ENCODE results near the gene CASKIN2.

Gene CASKIN2

DNA sequence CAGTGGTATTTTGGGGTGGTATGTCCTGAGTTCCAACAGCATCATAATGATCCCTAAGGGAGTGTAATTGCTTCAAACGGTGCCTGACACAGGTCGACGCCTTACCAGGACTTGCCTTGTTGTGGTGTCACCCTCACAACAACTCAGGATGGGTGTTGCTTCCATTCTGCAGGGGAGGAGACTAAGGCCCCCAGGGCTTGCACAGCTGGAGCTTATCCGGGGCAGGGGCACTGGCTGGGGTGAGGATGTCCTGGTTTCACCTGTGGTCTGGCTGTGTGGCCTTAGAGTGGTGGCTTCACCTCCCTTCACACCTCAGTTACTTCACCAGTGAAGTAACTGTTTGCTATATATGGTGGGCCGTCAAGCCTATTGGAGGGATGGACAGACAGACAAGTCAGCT lies 33.5 kb upstream of the CASKIN2 start:
- no peak for DNase-seq (ENCODE audit: low spot score)

DNA sequence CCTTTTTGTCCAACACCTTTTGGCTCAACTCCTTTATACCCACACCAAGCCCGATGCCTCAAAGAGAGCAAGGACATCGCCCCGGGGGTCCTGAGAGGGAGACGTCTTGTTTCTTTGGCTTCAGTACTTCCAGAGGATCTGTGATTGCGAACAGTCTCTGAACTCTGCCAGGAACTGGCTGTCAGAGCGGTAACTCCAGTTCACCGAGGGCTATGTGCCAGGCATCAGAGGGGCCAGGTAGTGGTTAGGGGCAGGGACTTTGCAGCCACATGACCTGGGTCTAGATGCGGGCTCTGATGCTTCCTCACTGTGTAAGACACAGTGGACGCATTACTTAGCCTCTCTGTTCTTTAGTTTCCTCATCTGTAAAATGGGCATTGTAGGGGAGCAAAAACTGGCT lies 31.8 kb upstream of the CASKIN2 start:
- DNase-seq (ENCODE audit: low spot score), result no peak

DNA sequence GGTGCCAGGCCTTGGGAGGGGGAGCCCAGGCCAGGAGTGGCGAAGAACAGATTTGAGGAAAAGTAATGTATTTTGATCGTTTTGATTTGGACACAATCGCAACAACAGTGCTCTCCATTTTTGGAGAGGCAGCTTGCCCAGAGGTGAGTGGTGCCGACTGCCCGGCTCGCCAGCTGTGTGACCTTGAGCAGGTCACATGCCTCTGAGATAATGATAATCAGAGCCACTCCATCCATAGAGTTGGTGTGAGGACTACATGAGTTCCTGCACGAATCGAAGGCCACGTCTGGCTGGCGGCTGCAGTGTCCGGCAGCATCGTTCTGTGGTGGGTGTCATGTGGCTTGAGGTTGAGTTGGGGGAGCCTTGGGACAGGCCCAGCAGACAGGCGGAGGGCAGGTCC lies 30.8 kb upstream of the CASKIN2 start:
- no peak for DNase-seq (ENCODE audit: low spot score)

DNA sequence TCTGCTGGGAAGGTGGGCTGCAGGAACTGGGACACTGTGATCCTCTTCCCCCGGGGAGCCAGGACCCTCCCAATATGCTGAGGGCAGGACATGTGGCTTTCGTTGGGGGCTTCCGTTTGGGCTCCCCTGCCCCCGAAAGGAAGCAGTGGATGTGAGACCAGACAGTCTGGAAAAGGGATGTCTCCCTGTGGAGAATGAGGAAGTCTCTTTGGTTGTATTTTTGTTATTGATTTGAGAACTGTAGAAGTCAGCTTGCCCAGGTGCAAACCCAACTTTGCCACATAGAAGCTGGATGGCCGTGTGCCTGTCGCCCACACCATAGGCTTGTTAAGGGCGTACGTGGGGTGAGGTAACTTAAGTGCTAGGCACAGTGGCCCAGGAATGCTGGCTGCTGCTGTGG lies 28.9 kb upstream of the CASKIN2 start:
- no peak for DNase-seq (ENCODE audit: low spot score)

DNA sequence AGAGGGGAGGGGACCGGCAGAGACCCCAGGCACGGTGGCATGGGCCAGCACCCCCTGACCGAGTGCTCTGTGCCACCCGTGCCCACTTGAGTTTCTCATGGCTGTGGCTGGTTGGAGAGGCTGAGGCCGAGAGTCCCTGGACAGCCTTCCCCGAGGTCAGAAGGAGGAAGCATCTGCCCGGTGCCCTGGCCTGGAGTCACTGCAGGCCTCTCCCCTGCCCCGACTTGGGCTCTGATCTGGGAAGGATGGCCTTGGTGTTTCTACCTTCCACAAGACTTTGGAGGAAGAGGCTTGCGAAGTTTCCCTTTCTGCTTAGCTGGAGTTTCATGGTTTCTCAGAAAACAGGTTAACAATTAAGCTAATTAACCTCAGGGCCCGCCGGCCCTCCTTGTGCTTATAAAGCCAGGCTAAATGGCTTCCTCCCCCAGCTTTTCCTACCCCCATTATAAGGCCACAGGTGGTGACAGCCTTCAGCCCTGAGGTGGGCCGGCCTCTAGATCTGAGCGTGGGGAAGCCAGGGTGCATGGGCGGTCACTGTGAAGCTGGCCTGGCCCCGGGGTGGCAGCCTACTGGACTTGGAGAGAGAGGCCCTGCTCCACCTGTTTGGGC lies 27.5 kb upstream of the CASKIN2 start:
- DNase-seq (ENCODE audit: low spot score), result no peak

DNA sequence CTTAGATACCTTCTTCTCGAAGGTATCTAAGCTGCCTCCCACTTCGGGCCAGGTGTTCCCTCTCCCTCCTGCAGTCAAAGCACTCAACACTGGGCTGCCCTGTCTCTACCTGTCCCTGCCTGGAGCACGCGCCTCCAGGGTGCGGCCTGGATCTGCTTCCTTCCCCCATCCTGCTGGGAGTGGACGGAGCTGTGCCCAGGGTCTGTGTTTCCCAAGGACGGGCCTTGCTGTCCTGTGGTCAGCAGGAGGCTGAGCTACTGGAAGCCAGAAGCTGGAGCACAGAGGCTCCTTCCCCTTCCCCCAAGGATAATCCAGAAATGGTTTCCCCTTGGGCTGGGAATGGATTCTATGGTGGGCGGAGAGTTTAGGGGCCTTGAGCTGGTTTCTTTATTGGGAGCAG lies 26.9 kb upstream of the CASKIN2 start:
- no peak for DNase-seq (ENCODE audit: low spot score)

DNA sequence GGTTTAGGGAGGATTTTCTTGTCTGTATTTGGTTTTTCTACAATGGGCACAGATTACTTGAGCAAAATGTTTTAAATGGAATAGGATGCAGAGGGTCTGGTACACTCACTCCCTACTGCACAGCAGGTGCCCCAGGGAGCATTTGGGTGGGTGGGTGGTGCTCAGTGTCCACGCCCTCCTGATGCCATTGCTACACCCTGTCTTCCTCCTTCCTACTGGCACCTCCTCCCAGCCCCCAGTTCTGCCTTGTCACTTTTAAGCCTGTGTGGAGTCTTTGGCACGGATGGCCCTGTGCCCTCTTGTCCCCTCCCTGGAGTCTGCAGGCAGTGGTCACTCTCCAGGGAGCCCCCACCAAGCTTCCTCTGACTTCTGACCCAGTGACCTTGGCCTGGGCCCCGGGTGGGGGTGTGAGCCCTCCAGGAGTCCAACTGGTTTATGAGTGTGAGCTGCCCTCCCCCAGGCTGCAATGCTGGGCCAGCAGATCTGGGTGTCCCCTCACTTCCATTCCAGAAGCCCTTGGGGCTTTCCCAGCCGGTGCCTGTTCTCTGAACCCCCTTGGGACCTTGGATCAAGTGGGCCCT lies 25.7 kb upstream of the CASKIN2 start:
- no peak for DNase-seq (ENCODE audit: low spot score)

DNA sequence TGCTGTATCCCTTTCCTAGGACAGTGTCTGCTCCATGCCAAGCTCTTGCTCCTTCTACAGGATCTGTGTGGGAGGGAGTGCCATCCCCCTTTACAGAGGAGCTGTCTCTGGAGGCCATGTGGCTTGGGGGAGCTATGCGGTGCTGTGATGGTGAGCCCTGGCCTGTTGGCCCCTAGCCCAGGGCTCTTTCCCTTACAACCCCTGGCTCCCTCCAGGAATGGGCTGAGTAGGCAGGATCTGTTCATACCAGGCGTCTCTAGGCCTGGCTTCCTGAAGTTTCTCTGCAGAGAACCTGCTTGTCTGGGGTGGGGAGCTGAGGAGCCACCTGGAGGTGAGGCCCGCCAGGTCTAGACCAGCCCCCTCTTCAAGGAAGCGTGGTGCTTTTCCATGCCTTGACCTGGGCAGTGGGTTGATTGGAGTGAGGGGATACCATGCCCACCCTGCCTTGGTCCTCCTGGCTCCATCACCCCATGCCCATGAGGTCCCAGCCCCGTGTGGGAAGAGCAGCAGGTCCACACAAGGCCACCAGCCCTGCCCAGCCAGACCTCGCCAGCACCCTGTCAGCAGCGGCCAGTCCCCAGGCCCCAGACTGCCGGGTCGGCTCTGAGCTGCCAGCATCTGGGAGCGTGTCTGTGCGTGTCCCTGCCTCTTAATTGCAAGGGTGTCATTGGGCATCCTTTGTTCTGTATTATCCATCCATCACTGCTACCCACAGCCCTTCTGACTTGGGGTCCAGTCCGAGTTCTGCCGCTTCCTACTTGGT lies 24.8 kb upstream of the CASKIN2 start:
- no peak for DNase-seq (ENCODE audit: low spot score)

DNA sequence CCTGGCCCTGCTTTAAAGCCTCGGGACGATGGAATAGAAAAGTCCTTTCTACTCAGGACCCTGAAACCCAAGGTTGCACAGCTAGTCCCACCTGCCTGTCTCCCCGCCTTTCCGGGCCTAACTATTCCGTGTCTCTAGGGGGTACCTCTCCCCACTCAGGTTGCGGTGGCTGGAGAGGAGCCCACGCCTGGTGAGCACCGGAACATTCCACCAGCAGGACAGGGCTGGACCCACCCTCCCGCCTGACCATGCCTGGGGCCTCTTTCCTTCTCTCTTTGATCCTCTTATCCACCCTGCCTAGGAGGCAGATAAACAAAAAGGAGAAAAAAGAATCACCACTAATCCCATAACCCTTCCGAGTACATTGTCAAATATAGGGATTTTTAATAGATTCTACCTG lies 21.0 kb upstream of the CASKIN2 start:
- no peak for DNase-seq (ENCODE audit: low spot score)

DNA sequence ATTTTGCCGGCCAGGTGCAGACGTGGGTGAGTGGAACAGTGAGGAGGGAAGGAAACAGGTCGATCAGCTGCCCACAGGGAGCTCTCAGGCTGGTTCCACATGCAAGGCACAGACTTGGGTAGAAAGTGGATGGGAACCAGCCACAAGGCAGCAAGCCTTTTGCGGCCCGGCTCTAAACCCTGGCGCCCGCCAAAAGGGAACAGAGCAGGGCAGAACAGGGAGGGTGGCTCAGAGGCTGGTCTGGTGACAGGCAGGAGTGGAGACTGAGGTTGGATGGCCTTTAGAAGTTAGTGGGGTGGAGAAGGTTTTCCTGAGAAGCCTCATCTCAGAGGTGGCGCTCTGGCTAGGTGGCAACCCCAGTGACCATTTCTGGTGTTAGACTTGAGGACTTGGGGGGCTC lies 20.5 kb upstream of the CASKIN2 start:
- DNase-seq (ENCODE audit: low spot score), result no peak

DNA sequence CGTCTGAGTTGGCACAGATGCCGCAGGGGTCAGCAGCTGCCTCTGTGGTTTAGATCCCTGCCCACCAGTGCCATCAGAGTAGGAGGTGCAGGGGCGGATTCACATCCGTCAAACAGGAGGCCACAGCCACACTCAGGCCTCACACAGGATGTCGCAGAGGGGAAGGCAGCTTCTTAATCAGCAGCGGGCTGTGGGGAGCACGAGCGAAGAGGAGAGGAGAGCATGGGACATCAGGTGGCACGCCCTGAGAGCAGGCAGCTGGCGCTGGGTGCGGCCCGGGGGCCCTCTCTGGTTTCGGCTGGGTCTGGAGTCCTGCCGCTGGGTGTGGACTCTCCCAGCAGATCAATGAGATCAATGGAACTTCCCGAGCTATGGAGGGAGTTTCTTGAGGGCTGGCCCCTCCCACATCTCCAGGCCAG lies 19.8 kb upstream of the CASKIN2 start:
- DNase-seq (ENCODE audit: low spot score), result no peak

DNA sequence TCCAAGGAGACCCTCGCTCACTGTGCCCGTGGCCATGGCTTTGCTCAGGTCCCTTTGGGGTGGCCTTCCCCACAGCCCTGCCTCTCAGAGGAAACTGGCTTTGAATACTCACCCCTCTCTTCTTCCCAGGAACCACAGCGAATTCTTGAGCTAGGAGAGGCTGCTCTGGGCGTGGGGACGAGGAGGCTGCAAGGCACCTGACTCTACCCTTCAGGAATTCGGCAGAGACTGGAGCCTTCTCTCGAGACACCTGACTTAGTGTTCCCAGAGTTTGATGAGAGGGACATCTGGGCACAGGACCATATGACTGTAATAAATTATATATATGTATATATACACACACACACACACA lies 16.4 kb upstream of the CASKIN2 start:
- no peak for DNase-seq (ENCODE audit: low spot score)

DNA sequence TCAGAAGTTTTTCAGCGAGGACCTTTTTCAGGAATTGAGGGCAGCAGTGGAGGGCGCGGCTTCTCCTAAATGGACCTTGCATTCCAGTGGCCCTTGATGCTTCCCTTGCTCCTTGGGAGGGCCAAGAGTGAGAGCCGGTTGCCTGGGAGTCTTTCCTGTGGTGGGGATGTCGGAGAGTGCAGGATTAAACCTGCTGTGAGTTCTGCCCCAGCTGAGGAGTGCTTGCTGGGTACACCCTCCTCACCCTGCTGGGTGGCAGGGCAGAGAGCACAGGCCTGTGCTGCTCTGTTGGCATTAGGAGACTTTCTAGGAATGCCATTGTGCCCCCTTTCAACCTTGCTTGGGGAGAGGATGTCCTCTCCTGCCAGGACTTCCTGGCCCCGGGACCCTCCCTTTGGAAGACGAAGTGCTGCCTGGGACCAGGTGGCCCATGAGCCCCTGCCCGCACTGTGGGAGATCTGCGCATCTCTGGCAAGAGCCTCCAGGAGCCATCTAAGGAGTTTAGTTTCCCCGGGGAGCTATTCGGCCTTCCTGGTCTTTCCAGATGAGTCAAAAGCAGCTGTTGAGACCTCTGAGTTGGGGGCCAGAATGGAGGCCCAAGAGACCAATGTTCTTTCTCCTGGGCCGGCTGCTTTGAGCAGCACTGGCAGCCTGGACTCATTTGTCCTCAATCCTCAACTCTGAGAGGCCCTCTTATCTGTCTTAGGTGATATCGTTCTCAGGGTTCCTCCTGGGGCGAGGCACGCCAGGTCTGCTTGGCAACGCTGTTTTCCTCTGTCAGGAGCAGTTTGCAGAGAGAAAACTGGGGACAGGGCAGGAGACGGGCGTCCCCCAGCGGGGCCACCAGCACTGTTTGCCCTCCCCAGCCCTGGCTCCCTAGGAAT lies 15.7 kb upstream of the CASKIN2 start:
- no peak for DNase-seq (ENCODE audit: low spot score)

DNA sequence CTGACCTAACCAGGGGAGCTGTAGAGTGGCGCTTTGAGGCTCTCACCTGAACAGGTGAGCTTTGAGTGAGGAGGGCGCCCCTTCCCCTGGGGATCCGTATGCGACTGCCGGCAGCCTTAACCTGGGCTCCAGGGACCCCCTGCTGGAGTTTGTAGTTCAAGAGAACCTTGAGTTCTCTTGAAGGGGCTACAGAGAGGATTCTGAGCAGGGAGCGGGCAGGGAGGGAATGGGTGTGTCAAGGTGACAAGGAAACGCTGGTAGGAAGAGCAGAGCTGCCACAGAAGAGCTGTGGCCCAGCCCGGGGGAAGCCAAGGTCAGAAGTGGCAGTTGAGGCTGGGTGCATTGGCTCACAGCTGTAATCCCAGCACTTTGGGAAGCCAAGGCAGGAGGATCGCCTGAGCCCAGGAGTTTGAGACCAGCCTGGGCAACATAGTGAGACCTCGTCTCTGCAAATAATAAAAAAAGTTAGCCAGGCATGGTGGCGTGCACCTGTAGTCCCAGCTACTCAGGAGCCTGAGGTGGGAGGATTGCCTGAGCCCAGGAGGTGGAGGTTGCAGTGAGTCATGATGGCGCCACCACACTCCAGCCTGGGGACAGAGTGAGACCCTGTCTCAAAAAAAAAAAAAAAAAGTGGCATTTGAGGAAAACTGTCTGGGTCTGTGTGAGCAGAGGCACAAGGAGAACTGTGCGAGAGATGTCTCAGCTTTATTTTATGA lies 11.4 kb upstream of the CASKIN2 start:
- no peak for DNase-seq (ENCODE audit: low spot score)

DNA sequence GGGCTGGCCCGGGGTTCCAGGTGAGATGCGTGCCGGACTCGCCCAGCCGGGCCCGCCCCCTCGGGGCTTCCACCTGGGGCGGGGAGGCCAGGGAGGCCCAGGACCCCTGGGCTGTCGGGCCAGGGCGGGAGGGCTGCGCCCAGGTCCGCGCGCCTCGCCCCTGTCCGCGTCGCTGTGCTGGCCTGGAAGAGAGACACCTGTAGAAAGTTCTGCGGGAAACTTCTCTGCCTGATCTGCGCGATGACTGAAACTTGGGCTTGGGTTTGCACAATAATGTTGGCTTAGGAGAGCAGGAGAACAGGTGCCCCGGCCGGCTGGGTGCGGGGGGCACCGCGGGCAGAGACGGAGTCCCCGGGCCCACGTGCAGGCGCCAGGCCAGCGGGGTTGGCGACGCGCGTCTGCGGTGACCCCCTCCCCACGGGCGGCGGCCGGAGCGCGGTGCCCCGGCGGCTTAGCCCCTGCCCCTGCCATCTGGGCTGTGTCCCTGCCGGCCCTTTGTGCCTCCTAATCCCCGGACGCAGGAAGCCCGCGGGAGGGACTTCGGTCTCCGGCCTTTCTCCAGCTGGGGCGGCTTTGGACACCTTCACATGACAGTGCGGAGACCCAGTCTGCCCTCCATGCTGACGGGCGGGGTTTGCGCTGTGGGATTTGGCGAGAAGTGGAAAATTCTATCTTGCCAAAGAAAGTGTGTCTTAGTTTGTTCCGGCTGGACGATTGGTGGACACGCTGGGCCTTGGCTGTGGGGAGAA lies 10.6 kb upstream of the CASKIN2 start:
- no peak for DNase-seq (ENCODE audit: low spot score)

DNA sequence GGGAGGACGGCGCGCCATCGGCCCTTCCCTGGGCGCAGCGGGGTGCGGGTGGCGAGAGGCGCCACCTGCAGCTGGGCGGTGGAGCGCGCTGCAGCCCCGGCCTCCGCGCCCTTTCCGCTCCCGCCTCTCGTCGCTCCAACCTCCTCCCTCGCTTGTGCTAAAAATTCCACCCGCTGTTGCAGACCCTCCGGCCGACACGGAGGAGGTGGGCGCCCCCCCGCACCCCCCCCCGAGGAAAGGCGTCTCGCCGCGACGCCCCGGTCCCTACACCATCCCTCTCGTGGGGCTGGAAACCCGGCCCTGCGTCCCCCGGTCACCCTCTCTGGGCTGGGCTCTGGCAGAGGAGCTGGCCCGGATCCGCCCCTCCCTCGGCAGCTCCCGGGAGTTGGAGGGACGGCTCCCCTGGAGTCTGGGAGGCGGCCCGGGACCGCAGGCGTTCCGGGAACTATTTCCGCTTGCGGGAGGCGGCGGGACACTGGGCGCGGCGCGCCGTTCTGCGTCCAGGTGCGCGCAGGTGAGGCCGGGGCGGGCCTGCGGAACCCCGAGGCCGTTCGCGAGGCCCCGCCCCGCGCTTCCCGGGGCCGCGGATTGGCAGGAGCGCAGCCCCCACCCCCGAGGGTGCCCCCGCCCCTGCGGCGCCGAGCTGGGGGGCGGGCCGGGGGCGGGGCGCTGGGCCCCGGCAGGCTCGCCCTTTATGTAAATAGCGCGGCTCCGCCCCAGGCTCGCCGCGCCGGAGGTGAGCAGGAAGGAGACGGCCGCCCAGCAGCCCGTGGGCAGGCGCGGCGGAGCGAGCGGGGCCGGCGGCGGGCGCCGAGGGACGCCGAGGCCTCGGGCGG lies 9.9 kb upstream of the CASKIN2 start, which contains the start of gene LLGL2:
TSS of gene LLGL2 (plus strand) at position 728 of the 836 bp plus-strand sequence. CDS start 17,730 bp downstream, outside the sequence.
- DNase-seq (ENCODE audit: low spot score), result peak; percentile 90

DNA sequence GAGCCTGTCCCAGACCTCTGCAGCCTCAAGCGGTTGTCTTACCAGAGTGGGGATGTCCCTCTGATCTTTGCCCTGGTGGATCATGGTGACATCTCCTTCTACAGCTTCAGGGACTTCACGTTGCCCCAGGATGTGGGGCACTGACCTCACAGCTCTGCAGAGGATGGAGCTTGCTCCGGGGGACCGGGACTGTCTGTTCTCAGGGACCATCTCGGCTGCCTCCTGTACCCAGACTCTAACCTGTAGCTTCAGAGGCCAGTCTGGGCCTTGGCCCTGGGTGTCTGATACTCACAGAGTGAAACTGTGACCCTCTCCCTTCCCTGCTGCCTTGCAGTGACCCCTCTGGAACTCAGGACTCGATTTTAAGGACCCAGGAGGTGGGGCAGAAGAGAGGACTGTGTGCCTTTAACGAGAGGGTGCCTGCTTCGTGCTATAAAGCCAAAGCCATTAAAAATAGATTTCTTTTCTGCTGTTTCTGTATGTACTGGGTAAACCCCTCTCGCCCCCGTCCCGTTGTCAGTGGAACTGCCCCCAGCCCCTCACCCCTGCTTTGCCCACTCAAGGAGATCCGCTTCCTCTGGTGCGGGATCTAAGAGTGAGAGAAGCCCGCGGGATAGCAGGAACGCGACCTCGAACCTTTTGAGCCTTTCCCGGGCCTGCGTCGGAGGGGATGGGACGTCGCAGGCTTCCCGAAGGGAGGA lies 9.1 kb upstream of the CASKIN2 start:
- peak; percentile 35 for DNase-seq (ENCODE audit: low spot score)

DNA sequence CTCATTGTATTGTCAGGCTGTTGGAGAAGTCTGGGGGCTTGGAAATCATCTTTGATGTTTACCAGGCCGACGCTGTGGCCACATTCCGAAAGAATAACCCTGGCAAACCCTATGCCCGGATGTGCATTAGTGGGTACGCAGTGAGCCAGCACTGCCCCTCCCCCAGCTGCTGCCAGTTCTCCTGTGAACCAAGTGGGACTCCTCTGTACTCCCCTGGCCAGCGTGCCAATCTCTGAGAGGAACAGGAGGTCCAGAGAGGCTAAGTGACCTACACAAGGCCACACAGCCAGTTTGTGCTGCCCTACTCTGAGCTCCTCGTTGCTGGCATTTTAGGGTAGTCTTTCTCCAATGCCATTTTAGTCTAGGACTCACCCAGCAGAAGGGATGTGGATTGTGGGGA lies 8.3 kb upstream of the CASKIN2 start:
- no peak for DNase-seq (ENCODE audit: low spot score)

DNA sequence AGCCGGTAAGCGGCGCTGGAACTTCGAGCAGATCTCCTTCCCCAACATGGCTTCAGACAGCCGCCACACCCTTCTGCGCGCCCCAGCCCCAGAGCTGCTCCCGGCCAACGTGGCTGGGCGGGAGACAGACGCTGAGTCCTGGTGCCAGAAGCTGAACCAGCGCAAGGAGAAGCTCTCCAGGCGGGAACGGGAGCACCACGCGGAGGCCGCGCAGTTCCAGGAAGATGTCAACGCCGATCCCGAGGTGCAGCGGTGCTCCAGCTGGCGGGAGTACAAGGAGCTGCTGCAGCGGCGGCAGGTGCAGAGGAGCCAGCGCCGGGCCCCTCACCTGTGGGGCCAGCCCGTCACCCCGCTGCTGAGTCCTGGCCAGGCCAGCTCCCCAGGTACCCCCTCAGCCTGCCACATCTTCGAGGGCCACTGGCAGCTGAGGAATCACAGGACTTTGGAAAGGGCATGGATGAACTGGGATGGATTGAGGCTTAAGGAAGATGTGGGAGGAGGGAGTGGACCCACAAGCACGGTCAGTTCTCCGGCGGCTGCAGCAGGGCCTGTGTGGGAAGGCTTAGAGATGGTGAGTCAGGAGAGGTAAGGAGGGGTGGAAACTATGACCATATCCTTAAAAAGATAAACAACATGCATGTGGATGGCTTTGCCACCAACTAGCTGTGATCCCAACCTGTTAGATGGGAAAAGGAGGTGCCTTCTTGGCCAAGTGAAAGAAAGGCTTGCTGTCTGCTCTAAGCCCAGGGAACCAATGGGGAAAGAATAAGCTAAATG lies 6.8 kb upstream of the CASKIN2 start:
- DNase-seq (ENCODE audit: low spot score), result no peak

All from NAMALWA (cell line).